Stimulated activated memory B cell treated with anti-CD40 and anti-IgM and Interleukin-4, amounts not matched to agents 10 μg/mL and 1 μg/mL and 100 μg/mL, for 72 hours (primary cell): ENCODE data around the gene TIMM44.
A peak's percentile ranks its signal among the peaks of the same experiment; 100 is the strongest.
"Not testable (repeated sequence)": the region's sequence is repeated elsewhere in the genome, so short reads cannot be mapped to it uniquely, and the experiment has no call there.

Source experiments
- ATAC-seq: fragments of 150-1000 bp; cut with Tn5 transposase; 2 replicates; pipeline ENCODE4 v1.10.0; 2021
- H3K27ac Mint-ChIP-seq: one replicate; pipeline ENCODE4 v1.8.0; 2022; ENCODE audit warnings: mild to moderate bottlenecking, mixed read lengths
- H3K27me3 Mint-ChIP-seq: one replicate; pipeline ENCODE4 v1.8.0; 2022; ENCODE audit warnings: mixed read lengths
- H3K36me3 Mint-ChIP-seq: one replicate; pipeline ENCODE4 v1.8.0; 2022; ENCODE audit warnings: mixed read lengths
- H3K4me1 Mint-ChIP-seq: one replicate; pipeline ENCODE4 v1.8.0; 2022; ENCODE audit warnings: mixed read lengths
- H3K4me3 Mint-ChIP-seq: one replicate; pipeline ENCODE4 v1.8.0; 2022; ENCODE audit warnings: mild to moderate bottlenecking, moderate library complexity, mixed read lengths
- H3K9me3 Mint-ChIP-seq: one replicate; pipeline ENCODE4 v1.8.0; 2022; ENCODE audit warnings: mixed read lengths

The TIMM44 gene

DNA sequence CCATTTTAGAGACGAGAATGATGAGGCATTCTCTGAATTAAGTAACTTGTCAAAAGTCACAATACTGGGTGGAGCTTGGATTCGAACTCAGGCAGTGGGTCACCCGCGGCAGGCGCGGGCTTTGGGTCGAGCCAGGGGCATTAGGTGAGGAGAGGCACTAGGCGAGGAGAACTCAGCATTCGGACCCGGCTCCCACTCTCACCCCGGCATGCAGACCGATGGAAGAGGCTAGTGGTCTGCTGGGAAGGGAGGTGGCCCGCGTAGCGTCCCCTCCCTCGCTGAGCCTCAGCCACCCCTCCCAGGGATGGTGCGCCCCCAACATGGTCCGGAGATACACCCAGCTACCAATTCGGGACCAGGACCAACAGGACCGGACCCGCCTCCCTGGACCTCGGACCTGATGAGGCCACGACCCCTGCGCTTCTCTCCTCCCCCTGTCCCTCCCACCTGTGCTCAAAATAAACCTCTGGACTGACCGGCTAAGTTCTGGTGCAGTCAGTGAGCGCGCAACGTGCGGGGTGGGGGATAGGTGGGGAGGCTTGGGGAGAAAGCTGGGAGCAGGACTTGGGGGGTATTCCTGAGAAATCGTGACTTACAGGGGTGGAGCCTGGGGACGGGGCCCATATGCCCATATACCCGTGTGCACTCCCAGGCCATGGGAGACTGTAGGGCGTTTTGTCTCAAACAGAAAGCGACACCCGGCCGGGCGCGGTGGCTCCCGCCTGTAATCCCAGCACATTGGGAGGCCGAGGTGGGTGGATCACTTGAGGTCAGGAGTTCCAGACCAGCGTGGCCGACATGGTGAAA, 24.6 kb downstream of the TIMM44 start:
- Mint-ChIP-seq H3K4me1 (peaks cover 63% of the 10 kb centered on the region), H3K27ac (no peak overlapping the region)

GRCh38 chr19:7918062-7918614, 25.3 kb downstream of the TIMM44 start:
- H3K27me3 Mint-ChIP-seq, result peaks cover 46% of the 10 kb centered on the region
- not testable (repeated sequence) for ATAC-seq, H3K27ac Mint-ChIP-seq, H3K9me3 Mint-ChIP-seq
- peaks cover 60% of the 10 kb centered on the region for H3K4me1 Mint-ChIP-seq
- H3K4me3 Mint-ChIP-seq, result peak overlapping the region; percentile 49
- peaks cover 19% of the 10 kb centered on the region for H3K36me3 Mint-ChIP-seq

More for the DNA sequence above, 24.6 kb downstream of the TIMM44 start:
- no peaks in the 10 kb centered on the region for H3K9me3 Mint-ChIP-seq
- H3K27me3 Mint-ChIP-seq, result peaks cover 45% of the 10 kb centered on the region
- peaks cover 15% of the 10 kb centered on the region for H3K36me3 Mint-ChIP-seq
- ATAC-seq, result no peak
- peak overlapping the region; percentile 87 for H3K4me3 Mint-ChIP-seq

GRCh38 chr19:7917267-7918061, 26.0 kb downstream of the TIMM44 start:
- Mint-ChIP-seq H3K9me3 (no peaks in the 10 kb centered on the region), H3K27me3 (peaks cover 46% of the 10 kb centered on the region)

DNA sequence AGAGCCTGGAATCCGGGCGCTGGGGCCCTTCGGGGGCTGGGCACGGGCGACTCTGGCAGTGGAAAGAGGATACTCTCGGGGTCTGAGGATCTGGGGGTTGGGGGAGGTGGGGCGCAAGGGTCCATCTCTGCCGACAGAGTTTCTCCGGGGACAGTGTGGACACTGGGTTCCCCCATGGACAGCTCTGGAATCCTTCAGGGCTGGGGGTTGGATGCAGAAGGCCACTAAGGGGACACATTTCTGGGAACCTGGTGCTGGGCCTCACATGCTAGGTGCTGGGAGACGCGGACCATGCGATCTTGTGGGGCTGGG, 26.6 kb downstream of the TIMM44 start:
- no peak for ATAC-seq
- Mint-ChIP-seq H3K4me1 (peaks cover 59% of the 10 kb centered on the region), H3K27me3 (peaks cover 46% of the 10 kb centered on the region), H3K36me3 (peaks cover 20% of the 10 kb centered on the region), H3K9me3 (no peaks in the 10 kb centered on the region), H3K4me3 (peak overlapping the region; percentile 64), H3K27ac (no peak overlapping the region)

More at GRCh38 chr19:7917267-7918061, 26.0 kb downstream of the TIMM44 start:
- Mint-ChIP-seq H3K4me1 (peaks cover 63% of the 10 kb centered on the region), H3K27ac (no peak overlapping the region), H3K36me3 (peaks cover 21% of the 10 kb centered on the region), H3K4me3 (peak overlapping the region; percentile 64)
- no peak for ATAC-seq

GRCh38 chr19:7916103-7916954, 27.1 kb downstream of the TIMM44 start:
- no peak for ATAC-seq
- Mint-ChIP-seq H3K27me3 (peaks cover 46% of the 10 kb centered on the region), H3K27ac (no peak overlapping the region), H3K4me3 (peak overlapping the region; percentile 64), H3K4me1 (peaks cover 53% of the 10 kb centered on the region), H3K36me3 (peaks cover 24% of the 10 kb centered on the region), H3K9me3 (no peaks in the 10 kb centered on the region)

DNA sequence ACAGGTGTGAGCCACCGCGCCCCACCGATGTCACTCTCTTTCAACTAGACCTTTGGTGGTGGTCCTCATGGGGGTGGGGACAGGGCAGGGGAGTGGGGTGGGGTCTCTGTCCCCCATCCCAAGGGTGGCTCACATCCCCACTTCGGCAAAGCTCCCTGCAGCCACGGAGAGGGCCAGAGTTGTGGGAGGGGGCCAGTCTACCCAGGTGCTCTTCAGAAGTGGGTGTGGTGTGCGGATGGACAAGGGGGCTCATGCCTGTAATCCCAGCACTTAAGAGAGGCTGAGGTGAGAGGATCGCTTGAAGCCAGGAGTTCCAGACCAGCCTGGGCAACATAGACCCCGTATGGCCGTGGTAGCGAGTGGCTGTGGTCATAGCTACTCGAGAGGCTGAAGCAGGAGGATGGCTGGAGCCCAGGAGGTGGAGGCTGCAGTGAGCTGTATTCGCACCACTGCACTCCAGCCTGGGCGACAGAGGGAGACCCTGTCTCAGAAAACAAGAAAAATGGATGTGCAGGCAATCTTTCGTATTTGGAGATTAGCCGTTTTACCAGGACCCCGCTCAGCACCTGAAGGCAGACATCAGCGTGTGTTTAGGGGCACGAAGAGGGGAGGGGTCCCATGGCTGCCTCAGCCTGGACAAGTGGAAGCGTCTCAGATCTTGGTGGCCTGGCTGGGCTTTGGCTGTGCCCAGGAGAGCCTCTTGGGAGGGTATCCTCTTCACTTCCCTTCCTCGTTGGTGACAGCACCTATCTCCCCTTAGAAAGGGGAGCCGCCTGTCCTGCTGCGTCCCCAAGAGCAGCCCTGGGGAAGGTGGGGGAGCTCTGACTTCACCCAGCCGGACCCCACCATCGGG, 28.0 kb downstream of the TIMM44 start:
- no peak for ATAC-seq
- Mint-ChIP-seq H3K27me3 (peaks cover 46% of the 10 kb centered on the region), H3K9me3 (no peaks in the 10 kb centered on the region), H3K27ac (no peak overlapping the region), H3K4me1 (peaks cover 45% of the 10 kb centered on the region), H3K36me3 (peaks cover 31% of the 10 kb centered on the region), H3K4me3 (peak overlapping the region; percentile 49)

DNA sequence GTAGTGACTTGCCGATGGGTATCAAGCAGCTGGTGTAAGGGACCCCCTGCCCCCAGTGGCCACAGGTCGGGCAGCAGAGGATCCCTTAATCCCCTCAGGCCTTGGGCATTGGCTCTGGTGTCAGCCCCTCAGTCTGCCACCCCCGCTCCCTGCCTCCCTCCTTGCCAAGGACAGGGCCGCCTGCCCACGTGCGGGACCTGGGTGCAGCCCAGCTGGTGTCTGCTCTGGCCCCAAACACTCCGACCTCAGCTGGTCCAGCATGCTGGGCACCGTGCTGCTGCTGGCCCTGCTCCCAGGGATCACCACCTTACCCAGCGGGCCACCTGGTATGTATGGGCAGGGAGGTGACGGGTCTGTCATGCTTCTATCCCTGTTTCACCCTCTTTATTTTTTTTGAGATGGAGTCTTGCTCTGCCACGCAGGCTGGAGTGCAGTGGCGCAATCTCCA, 28.8 kb downstream of the TIMM44 start, which contains the start of gene TGFBR3L:
Gene TGFBR3L (plus strand): TSS at position 233 of the 448 bp plus-strand sequence.
- peaks cover 38% of the 10 kb centered on the region for H3K4me1 Mint-ChIP-seq
- no peak within 1 kb of the TSS for H3K27ac Mint-ChIP-seq

GRCh38 chr19:7914099-7914498, 29.4 kb downstream of the TIMM44 start:
- Mint-ChIP-seq H3K36me3 (peaks cover 43% of the 10 kb centered on the region), H3K9me3 (no peaks in the 10 kb centered on the region), H3K27me3 (peaks cover 36% of the 10 kb centered on the region), H3K27ac (no peak overlapping the region), H3K4me3 (no peak overlapping the region), H3K4me1 (peaks cover 34% of the 10 kb centered on the region)
- ATAC-seq, result no peak

More for the DNA sequence above, 28.8 kb downstream of the TIMM44 start, which contains the start of gene TGFBR3L:
- H3K27me3 Mint-ChIP-seq, result peaks cover 40% of the 10 kb centered on the region
- H3K9me3 Mint-ChIP-seq, result no peaks in the 10 kb centered on the region
- peaks cover 38% of the 10 kb centered on the region for H3K36me3 Mint-ChIP-seq
- no peak for ATAC-seq
- peak within 1 kb of the TSS; percentile 49 for H3K4me3 Mint-ChIP-seq

DNA sequence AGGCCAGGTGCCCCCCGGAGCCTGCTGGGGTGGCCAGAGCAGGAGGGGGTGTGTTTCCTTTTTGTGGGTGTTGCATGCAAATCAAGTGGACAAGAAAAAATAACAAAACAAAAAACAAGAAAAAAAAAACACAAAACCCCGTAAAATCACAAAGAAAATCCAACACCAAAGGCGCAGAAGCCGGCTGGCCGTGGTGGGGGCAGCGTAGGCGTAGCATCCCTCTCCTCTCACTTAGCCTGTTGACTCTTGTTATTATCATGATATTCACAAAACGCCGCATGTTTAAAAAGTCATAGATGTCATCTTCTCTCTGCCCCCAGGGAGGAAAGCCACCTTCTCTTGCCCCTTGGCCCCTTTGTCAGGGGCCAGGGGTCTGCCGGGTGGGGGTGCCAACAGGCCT, 29.8 kb downstream of the TIMM44 start:
- Mint-ChIP-seq H3K27ac (no peak overlapping the region), H3K27me3 (peaks cover 35% of the 10 kb centered on the region)
- no peak for ATAC-seq

DNA sequence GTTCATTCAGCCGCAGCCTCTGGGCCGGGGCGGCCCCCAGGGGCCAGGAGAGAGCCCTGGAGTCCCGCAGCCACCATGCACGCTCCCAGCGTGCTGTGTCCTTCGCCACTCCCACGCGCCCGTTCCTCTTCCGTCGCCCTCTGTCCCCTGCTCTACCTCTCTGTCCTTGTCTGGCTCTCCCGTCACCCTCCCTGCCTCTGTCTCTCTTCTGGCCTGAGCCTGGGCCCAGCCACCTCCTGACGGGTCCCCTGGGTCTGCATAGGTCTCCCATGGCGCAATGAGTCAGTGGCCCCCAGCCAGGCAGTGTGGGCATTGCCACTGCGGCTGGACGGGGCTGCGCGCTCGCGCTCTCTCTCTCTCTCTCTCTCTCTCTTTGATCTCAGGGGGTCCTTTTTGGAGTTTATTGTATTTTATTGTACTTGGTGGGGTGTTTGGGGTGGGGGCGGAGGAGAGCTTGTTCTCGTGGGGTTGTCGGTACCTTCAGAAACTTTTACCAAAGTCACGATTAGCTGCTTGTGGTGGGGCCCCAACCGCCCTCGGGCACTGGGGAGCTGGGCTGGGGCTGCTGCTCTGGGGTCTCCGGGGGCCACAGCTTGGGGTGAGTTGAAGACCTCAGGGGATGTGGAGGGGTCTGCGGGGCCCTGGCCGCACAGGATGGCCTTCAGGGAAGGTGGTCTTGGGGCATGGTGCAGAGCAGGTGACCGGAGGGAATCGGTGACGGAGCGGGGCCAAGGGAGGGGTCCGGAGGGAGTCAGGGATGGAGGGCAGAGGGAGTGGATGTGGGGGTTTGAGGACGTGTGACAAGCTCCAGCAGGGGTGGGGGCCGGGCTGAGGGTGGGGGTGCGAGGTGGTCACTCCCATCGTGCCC, 30.5 kb downstream of the TIMM44 start:
- H3K27ac Mint-ChIP-seq, result no peak overlapping the region
- H3K4me3 Mint-ChIP-seq, result no peak overlapping the region
- H3K27me3 Mint-ChIP-seq, result peaks cover 28% of the 10 kb centered on the region
- H3K9me3 Mint-ChIP-seq, result no peaks in the 10 kb centered on the region
- ATAC-seq, result no peak
- H3K4me1 Mint-ChIP-seq, result peaks cover 35% of the 10 kb centered on the region
- H3K36me3 Mint-ChIP-seq, result peaks cover 44% of the 10 kb centered on the region

More for the DNA sequence above, 29.8 kb downstream of the TIMM44 start:
- Mint-ChIP-seq H3K4me3 (no peak overlapping the region), H3K4me1 (peaks cover 35% of the 10 kb centered on the region), H3K9me3 (no peaks in the 10 kb centered on the region), H3K36me3 (peaks cover 44% of the 10 kb centered on the region)

GRCh38 chr19:7912144-7912696, 31.2 kb downstream of the TIMM44 start:
- Mint-ChIP-seq H3K36me3 (peaks cover 48% of the 10 kb centered on the region), H3K4me3 (no peak overlapping the region), H3K27me3 (peaks cover 23% of the 10 kb centered on the region), H3K4me1 (peaks cover 33% of the 10 kb centered on the region), H3K27ac (no peak overlapping the region), H3K9me3 (no peaks in the 10 kb centered on the region)
- no peak for ATAC-seq

DNA sequence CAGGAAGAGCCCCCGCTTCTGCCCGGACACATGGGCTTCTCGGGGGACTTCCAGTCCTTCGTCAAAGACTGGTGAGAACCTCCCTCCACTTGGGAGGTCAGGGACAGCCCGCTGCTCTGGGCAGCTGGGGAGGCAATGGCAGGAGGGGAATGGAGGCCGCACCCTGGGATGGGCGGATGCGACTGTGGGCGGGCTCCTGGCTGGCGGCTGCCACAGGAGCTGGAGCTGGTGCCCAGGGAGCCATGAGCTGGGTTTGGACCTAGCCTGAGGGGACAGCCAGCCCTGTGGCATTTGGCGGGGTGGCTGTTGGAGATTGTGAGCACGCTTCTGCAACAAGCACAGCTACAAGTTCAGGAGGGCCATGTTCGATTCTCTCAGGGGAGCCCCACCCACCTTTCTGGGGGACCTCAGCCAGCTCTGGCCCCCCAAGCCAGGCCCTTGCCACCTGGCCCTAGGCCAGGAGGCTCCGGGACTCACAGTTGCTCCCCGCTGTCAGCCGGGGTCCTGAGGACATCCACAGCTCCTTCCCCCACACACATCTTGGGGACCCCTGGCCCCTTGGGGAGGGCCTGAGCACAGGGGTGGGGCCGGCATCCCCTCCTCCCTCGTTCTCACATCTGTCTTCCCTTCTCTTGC, 31.8 kb downstream of the TIMM44 start:
- ATAC-seq, result no peak
- no peak overlapping the region for H3K27ac Mint-ChIP-seq
- peaks cover 53% of the 10 kb centered on the region for H3K36me3 Mint-ChIP-seq
- H3K4me1 Mint-ChIP-seq, result peaks cover 34% of the 10 kb centered on the region
- H3K27me3 Mint-ChIP-seq, result peaks cover 23% of the 10 kb centered on the region
- H3K4me3 Mint-ChIP-seq, result no peak overlapping the region
- H3K9me3 Mint-ChIP-seq, result no peaks in the 10 kb centered on the region
